ENCODE data around the gene BCORL1.

DNA sequence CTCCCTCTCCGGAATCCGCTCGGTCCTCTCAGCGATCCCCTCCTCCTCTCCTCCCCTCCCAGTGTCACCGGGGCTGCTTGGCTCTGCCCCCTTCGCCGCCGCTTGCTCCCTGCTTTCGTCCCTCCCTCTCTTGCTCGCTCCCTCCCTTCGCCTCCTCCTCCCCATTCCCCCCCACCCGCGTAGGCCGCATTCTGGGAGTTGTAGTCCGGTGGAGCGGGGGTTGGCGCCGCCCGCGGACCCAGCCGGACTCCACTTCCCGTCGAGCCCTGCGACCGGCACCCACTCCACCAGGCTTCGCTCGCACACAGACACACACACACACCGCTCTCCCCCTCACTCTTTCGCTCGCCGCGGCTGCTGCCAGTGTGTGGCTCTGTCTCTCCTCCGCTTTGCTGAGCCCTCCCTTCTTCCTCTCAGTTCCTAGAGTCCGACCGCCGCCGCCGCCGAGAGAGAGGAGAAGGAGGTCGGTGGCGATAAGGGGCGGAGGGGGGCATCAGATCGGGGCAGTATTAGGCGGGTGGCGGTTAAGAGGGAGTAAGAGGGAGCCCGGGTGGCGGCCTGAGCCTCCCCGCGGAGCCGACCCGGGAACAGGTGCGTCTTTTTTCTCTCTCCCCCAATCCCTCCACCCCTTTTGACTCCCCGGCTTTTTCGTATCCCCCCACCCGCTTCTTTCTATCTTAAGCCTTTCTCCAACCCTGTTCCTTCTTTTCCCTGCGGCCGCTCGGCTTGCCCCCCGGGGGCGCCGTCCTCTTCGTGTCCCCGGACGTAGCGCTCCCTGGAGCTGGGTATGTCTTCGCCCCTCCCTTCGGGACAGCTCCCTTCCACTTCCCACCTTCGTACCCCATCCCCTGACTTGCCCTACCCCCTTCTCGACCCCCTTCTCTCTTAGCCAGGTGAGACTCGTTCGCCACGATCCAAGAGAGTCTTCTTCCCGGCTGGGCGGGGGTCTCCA, at the start of gene BCORL1:
- TF ChIP-seq CTCF (conservative IDR thresholded peaks at IDR 0.05; ENCODE audit: low read length) (no peak), EZH2phosphoT487 (IDR thresholded peaks at IDR 0.05; ENCODE audit: borderline replicate concordance, low read depth, low read length) (no peak)

Measured in OCI-LY7 (cell line).